Subcutaneous abdominal adipose tissue (tissue), 5 donors: ENCODE measurements around the gene ZBTB48.
A peak's percentile ranks its signal among the peaks of the same experiment; 100 is the strongest.
"Not testable (repeated sequence)": the region's sequence is repeated elsewhere in the genome, so short reads cannot be mapped to it uniquely, and the experiment has no call there.

Experiments used
- H3K27ac ChIP-seq: one replicate; pipeline ENCODE4 v1.7.0; 2013; ENCODE audit warnings: low read depth, mild to moderate bottlenecking, inconsistent platforms, low read length, moderate library complexity
- H3K27me3 ChIP-seq, 5 donors: one replicate each; pipeline ENCODE4 v1.7.0; 2013; ENCODE audit warnings: low read length in 5 of 5, inconsistent platforms in 1 of 5; ENCODE audit not compliant: control insufficient read depth in 5 of 5, insufficient read depth in 4 of 5
- H3K36me3 ChIP-seq, 5 donors: one replicate each; pipeline ENCODE4 v1.7.0; 2013; ENCODE audit warnings: low read length in 5 of 5; ENCODE audit not compliant: control insufficient read depth in 5 of 5, insufficient read depth in 5 of 5
- H3K4me1 ChIP-seq, 5 donors: one replicate each; pipeline ENCODE4 v1.7.0; 2013; ENCODE audit warnings: low read length in 5 of 5, mild to moderate bottlenecking in 3 of 5, moderate library complexity in 1 of 5; ENCODE audit not compliant: control insufficient read depth in 5 of 5, insufficient read depth in 5 of 5
- H3K4me3 ChIP-seq, 5 donors: one replicate each; pipeline ENCODE4 v1.7.0; 2013; ENCODE audit warnings: low read length in 5 of 5, low read depth in 1 of 5
- H3K9ac ChIP-seq, 5 donors: one replicate each; pipeline ENCODE4 v1.7.0; 2013; ENCODE audit warnings: low read length in 5 of 5, mild to moderate bottlenecking in 4 of 5, moderate library complexity in 3 of 5
- H3K9me3 ChIP-seq, 5 donors: one replicate each; pipeline ENCODE4 v1.7.0; 2013; ENCODE audit warnings: low read length in 5 of 5; ENCODE audit not compliant: control insufficient read depth in 5 of 5
- donor health status: healthy.
- donor health status: healthy.
- donor health status: healthy.
- donor health status: healthy.
- donor health status: healthy.

ZBTB48 gene

DNA sequence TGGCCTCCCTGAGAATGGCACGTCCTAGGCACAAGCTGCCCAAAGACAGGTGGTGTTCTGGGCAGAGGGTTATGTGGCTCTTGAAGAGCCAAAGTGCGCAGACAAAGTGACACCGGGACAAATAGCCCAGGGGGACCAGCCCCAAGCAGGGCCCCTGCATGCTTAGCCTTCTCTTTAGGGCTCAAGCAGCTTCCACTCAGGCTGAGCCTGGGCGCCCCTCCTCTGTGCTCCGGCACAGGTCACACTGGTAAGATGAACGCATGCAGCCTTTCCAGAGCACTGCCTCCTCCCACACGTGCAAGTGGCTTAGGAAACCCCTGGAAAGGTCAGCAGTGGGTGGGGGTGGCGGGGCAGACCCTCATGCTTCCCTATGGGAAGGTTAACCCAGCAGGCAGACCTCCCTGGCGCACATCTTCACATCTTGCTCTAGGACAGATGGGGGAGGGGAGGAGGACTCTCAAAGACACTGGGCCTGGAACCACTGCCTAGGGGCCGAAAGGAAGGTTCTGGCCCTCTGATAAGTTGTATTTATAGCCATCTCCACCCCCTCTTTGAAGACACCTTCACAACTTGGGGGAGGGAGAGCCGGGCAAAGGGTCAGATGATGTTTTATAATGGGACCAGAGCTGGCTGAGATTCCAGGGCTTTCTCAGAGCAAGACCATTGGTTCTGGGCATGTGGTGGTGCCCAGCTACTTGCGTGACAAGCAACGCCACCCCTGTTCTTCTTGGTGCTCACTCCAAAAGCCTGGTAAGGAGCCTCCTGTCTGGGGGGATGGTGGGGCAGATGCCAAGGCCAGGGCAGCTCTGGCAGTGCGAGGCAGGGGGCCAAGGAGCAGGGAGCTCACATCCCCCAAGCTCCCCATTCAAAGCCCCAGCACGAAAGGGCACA lies 17.3 kb downstream of the ZBTB48 start:
- H3K9ac ChIP-seq, result peak overlapping the region in 2 of 5 donors; percentile 8 to 60
- H3K27ac ChIP-seq, result peak overlapping the region; percentile 100
- H3K36me3 ChIP-seq, result peaks cover 0 to 73% (median 61%) of the 10 kb centered on the region in 5 donors

DNA sequence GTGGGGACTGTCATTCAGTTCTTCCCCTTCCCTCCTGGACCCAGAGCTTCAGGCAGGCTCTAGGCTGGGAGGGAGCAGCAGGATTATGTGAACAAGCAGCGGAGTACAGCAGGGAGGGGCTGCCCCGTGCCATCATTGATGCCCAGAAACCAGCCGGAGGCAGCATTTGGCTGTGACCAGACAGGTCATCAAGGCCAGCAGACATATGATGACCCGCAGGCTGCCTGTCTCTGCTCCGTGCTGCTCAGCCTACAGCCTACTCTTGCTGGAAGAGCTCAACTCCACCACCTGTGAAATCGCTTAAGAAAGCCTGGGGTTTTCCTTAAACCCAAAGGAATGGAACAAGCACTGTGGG lies 18.0 kb downstream of the ZBTB48 start:
- H3K4me3 ChIP-seq, result peak overlapping the region in 3 of 5 donors; percentile 12 to 38 (median 19)
- peak overlapping the region in 1 of 5 donors; percentile 57 for H3K9ac ChIP-seq
- H3K4me1 ChIP-seq, result peaks cover 16 to 77% (median 56%) of the 10 kb centered on the region in 5 donors
- peak overlapping the region; percentile 100 for H3K27ac ChIP-seq
- peaks cover 0 to 67% (median 55%) of the 10 kb centered on the region in 5 donors for H3K36me3 ChIP-seq
- no peaks in the 10 kb centered on the region for H3K27me3 ChIP-seq
- no peaks in the 10 kb centered on the region for H3K9me3 ChIP-seq

More for the DNA sequence above, 17.3 kb downstream of the ZBTB48 start:
- H3K9me3 ChIP-seq, result no peaks in the 10 kb centered on the region
- no peaks in the 10 kb centered on the region for H3K27me3 ChIP-seq
- peak overlapping the region in 4 of 5 donors; percentile 7 to 49 (median 26) for H3K4me3 ChIP-seq
- H3K4me1 ChIP-seq, result peaks cover 16 to 83% (median 63%) of the 10 kb centered on the region in 5 donors

DNA sequence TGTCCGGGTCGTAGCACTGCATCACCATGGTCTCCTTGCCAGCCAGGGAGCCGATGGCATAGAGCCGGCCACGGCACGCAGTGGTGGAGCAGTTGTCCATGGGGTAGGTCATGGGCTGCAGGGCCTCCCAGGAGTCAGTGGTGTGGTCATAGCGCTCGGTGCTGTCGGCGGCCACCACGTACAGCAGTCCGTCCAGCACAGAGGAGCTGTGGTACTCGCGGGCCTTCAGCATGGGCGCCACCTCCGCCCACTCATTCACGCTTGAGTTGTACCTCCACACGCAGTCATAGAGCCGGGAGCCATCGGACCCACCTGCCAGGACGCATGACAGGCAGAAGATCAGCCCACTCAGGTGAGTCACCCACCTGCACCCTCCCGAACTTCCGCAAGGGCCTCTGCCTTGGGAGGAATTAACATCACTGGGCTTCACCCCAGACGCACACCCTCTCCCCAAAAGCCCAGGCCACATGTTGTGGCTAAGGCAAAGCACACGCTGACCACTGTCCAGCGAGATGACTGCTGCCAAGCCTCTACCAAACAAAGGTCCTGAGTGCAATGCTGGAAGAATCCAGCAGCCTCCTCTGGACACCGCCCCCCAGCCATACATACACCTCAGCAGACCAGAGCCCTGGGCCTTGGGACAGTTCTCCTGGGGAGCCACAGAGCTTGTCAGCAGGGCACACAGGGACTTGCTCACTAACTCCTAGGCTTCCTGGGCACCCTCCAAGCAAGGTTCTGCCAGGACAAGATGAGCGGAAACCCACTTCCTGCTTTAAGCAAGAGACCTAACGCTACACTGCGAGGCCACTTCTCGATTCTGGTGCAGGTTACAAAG lies 19.6 kb downstream of the ZBTB48 start:
- Histone ChIP-seq H3K27ac (peak overlapping the region; percentile 100), H3K9me3 (no peaks in the 10 kb centered on the region), H3K4me3 (peak overlapping the region; percentile 93 to 99 (median 96)), H3K27me3 (no peaks in the 10 kb centered on the region), H3K9ac (peak overlapping the region in 4 of 5 donors; percentile 26 to 85 (median 64)), H3K36me3 (peaks cover 0 to 50% (median 39%) of the 10 kb centered on the region in 5 donors), H3K4me1 (peaks cover 19 to 84% (median 61%) of the 10 kb centered on the region in 5 donors)

DNA sequence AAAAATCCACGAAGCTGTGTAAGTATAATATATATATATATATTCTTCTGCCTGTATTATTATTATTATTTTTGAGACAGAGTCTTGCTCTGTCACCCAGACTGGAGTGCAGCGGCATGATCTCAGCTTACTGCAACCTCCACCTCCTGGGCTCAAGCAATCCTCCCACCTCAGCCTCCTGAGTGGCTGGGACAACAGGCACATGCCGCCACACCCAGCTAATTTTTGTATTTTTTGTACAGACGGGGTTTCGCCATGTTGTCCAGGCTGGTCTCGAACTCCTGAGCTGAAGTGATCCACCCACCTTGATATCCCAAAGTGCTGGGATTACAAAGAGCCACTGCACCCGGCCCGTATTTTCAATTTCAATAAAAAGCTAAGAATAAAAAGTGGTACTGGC lies 20.2 kb downstream of the ZBTB48 start:
- not testable (repeated sequence) for H3K9me3 ChIP-seq, H3K27me3 ChIP-seq
- Histone ChIP-seq H3K4me3 (peak overlapping the region; percentile 93 to 99 (median 96)), H3K27ac (peak overlapping the region; percentile 100), H3K9ac (peak overlapping the region in 4 of 5 donors; percentile 85 to 99 (median 98)), H3K36me3 (peaks cover 0 to 44% (median 35%) of the 10 kb centered on the region in 5 donors), H3K4me1 (peaks cover 19 to 91% (median 67%) of the 10 kb centered on the region in 5 donors)

DNA sequence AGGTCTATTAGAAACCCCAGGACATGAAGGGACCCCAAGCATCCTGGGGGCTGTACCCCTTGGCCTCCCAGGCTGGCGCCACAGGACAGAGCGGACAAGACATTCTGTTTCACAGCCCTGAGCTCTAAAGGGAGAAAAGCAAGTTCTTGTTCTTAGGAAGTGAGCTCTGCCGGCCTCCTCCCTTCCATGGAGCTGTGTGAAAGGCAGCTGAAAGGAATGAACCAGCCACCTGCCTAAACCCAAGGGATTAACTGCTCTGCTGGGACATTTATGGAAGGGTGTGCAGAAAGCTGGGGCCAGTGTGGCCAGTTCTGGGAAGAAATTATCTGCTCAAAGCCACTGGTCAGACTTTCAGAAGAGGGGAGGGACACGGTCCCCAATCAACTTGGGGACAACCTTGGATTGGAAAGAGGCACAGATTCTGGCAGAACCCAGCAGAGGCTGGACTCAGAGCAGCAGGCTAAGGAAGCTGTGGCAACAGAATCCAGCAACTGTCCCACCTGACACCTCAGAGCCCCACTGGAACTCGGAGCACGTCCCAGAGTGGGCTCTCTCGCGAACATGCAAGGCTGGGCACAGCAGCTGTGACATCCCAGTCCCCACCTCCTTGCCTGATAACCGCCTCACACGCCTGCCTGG lies 20.7 kb downstream of the ZBTB48 start:
- peaks cover 19 to 91% (median 71%) of the 10 kb centered on the region in 5 donors for H3K4me1 ChIP-seq

DNA sequence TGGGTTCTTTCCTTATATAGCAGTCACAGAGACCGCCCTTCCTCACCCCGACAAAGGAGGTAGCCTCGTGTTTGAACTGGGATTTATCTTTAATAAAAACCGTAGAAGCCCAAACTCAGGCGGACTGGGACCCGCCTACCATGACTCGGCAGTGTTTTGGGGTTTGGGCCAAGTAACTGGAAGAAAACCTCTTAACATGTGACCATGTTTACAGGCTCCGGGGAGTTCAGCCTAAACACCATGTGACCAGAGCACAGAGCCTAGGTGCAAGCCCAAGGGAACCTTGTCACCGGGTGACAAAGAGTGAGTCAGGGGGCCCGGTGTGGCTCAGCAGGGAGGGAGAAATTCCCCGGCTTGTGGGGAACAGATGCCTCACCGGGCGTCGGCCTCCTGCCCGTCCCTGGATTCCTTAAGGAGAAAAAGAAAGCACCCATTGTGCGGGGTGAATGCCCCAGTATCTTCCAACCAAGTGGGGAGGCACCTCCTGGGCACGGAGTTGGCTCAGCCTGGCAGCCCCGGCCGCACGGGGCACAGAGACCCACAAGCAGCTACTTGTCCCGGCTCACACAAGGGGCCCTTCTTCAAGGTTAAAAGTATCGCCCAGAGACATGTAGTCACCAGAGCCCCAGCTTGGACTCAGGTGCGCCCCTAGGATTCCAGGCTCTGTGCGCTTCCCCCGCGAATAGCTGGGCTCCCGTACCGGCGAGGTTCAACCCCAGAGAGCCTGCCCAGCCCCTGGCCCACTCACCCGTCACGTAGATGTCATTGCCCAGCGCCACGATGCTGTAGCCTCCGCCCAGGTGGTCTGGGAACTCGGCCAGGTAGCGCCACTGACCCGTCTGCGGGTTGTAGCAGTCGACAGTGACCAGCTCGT lies 21.5 kb downstream of the ZBTB48 start:
- H3K27me3 ChIP-seq, result no peaks in the 10 kb centered on the region
- H3K9me3 ChIP-seq, result no peaks in the 10 kb centered on the region
- H3K27ac ChIP-seq, result peak overlapping the region; percentile 100
- H3K4me3 ChIP-seq, result peak overlapping the region; percentile 93 to 99 (median 96)
- peak overlapping the region; percentile 85 to 99 (median 98) for H3K9ac ChIP-seq
- peaks cover 19 to 83% (median 67%) of the 10 kb centered on the region in 5 donors for H3K4me1 ChIP-seq
- H3K36me3 ChIP-seq, result peaks cover 0 to 31% (median 22%) of the 10 kb centered on the region in 5 donors

More for the DNA sequence above, 20.7 kb downstream of the ZBTB48 start:
- H3K9me3 ChIP-seq, result no peaks in the 10 kb centered on the region
- H3K4me3 ChIP-seq, result peak overlapping the region; percentile 93 to 99 (median 96)
- peak overlapping the region; percentile 100 for H3K27ac ChIP-seq
- H3K36me3 ChIP-seq, result peaks cover 0 to 39% (median 29%) of the 10 kb centered on the region in 5 donors
- H3K27me3 ChIP-seq, result no peaks in the 10 kb centered on the region
- peak overlapping the region; percentile 85 to 99 (median 98) for H3K9ac ChIP-seq

DNA sequence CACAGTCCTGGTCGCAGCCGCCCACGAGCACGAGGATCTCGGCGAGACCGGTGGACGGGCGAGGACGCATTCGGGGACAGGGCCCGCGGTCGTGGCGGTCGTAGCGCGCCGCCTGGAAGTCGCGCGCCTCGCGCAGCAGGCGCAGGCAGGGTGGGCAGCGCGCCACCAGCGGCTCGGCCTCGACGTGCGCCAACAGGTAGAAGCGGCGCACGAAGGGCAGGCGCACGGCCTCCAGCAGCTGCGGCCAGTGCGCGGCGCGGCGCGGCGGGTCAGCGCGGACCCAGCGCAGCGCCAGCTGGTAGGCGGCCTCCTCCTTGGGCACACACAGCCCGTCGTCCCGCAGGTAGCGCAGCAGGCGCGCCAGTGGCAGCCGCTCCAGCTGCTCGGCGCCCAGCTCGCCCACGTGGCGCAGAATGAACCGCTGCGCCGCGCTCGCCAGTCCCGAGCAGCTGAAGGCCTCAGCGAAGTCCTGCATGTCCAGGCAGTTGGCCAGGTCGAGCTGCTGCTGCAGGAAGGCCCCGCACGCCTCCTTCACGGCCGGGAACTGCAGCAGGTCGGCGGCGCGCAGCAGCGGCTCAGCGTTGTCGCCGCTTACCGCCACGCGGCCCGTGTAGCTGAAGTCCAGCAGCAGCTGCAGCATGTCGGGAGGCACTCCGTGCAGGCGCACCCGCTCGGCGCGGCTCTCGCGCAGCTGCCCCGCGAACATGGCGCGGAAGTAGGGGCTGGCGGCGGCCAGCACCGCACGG lies 22.3 kb downstream of the ZBTB48 start:
- Histone ChIP-seq H3K9me3 (no peaks in the 10 kb centered on the region), H3K9ac (peak overlapping the region; percentile 85 to 99 (median 97)), H3K36me3 (peaks cover 0 to 23% (median 16%) of the 10 kb centered on the region in 5 donors), H3K4me1 (peaks cover 19 to 75% (median 61%) of the 10 kb centered on the region in 5 donors), H3K4me3 (peak overlapping the region; percentile 93 to 99 (median 96)), H3K27me3 (no peaks in the 10 kb centered on the region), H3K27ac (peak overlapping the region; percentile 100)

DNA sequence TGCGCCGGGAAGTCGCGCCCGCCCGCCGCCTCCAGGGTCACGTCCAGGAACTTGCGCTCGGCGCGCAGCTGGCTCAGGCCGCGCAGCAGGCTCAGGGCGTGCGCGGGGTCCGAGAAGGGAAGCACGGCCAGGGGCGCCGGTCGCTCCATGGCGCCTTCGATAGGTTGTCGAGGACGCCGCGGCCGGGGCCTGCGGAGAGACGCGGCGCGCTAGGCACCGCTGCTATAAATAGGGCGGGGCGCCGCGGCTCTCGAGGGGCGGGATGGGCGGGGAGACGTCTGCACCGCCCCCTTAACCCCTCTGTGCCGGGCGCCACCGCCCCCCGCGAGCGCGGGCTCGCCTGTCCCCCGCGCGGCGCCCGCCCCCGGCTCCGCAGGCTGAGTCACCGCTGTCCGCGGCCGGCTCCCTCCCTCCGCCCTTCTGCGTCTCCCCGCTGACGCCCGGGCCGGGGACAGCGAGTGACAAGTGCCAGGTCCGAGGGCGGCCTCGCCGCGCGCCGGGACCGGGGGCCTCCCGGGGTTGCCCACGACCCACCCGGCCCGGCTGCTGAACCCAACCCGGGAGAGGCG lies 23.0 kb downstream of the ZBTB48 start, which contains the start of gene KLHL21:
Gene KLHL21, minus strand, starts transcription at position 201 of the 569 bp plus-strand sequence. Its CDS starts 52 bp downstream, at position 149.
- Histone ChIP-seq H3K27me3 (no peaks in the 10 kb centered on the region), H3K27ac (peak within 1 kb of the TSS; percentile 100), H3K9me3 (no peaks in the 10 kb centered on the region), H3K4me1 (peaks cover 15 to 69% (median 55%) of the 10 kb centered on the region in 5 donors), H3K4me3 (peak within 1 kb of the TSS; percentile 93 to 99 (median 96)), H3K36me3 (peaks cover 0 to 17% (median 9%) of the 10 kb centered on the region in 5 donors), H3K9ac (peak within 1 kb of the TSS; percentile 97 to 99 (median 98))
